GM13977 (cell line): ENCODE measurements around the gene UBE2A.

Experiments used
- DNase-seq: peaks from one replicate; pipeline ENCODE4 v3.0.0; 2012; ENCODE audit warnings: low spot score
- CTCF ChIP-seq: IDR thresholded peaks from 2 replicates; pipeline ENCODE4 v1.5.1; 2012; ENCODE audit warnings: mild to moderate bottlenecking, control low read depth; ENCODE audit not compliant: insufficient read depth; ENCODE audit errors: extremely low read depth, missing control alignments
- in situ Hi-C: fragments of 300-500 bp; cut with MboI; formaldehyde crosslinking; loops from one replicate; pipeline ENCODE4 v1.12.0; 2022; ENCODE audit warnings: low sequenced_read_pairs, low pct_unique_long_range_greater_than_20kb, mixed read lengths, inconsistent platforms; ENCODE audit not compliant: unreplicated experiment

Gene UBE2A

DNA sequence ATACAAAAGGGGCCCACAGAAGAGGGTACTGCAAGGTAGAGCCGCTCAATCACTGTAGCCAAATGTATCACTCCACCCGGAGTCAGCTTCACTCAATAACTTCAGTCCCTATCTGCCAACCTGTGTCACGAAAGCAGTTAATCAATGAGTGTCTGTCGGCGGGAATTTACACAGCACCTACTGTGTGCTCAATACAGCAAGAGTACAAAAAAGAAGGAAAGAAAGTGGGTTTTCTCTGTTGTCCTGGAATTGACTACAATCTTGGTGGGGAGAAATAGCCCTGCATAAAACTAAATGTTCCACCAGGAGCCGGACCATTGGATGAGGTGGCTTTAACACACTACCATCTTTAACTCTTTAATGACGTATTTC is 32.6 kb downstream of the UBE2A start:
- no peak for TF ChIP-seq CTCF
- no peak for DNase-seq
- in situ Hi-C loops, result no loop called here

DNA sequence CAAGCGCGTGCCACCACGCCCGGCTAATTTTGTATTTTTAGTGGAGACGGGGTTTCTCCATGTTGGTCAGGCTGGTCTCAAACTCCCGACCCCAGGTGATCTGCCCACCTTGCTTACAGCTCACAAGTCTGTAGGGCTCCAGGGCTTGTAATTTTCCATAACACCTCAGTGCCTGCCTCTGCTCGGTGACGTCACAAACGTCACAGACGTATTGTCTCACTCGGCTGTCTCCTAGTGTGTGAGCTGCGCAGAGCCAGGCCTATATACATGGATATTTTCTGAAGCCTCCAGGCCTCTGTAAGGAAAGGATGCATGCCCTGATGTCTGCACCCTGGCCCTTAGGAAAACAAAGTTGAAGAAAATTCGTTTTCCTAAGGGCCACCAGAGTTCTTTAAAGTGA is 40.4 kb downstream of the UBE2A start:
- DNase-seq, result no peak
- in situ Hi-C loops, result no loop called here
- no peak for TF ChIP-seq CTCF

DNA sequence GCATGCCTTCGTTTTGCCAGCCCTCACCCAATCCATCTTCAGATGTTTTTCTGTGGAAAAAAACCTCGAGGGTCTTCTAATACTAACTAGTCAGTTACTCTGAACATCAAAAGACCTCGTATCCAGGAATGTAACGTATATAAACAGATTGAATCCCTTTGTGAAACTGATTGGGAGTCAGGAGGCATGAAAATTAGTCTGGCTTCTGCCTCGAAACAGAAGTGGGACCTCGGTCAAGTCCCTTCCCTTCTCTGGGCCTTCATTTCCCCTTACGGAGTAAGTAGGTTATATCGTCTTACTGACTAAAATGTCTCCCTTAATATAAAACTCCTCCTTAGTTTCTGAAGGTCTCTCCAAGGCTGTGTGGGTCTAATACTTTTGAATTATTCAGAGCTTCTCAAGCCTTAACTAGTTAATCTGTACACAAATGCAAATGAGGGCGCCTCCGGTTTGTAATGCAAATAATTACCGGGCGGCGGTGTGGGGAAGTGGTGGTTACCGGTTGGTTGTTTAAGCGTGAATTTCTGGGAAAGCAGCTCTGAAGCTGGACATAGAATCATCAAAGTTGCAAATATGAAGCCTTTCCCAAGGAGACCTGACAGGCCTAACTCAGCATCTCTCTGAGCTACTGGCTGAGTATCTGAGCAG is 43.3 kb downstream of the UBE2A start:
- TF ChIP-seq CTCF, result no peak
- in situ Hi-C loops, result no loop called here
- DNase-seq, result peak; percentile 36

DNA sequence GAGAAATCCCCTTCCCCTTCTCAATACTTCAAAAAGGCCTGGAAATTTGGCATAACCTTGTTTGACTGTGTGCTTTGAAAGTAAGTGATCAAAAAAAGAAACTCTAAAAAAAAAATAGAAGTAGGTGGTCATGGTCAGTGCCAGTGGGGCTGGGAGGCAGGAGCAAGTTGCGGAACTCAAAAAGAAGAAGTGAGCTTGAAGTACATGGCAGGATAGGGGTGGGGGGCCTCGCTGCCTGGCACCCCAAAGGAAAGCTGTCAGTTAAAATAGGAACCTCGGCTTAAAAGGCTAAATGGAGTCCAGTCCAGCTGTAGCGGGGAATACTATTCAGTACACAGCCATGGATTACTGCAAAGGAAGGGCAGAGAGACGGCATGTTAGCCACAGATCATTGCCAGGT is 44.1 kb downstream of the UBE2A start:
- no peak for TF ChIP-seq CTCF
- in situ Hi-C loops, result no loop called here
- DNase-seq, result no peak

- DNase-seq, result no peak
- no peak for TF ChIP-seq CTCF
- in situ Hi-C loops, result no loop called here
These were observed 48.2 kb downstream of the UBE2A start for GRCh38 chrX:119622356-119623232.

DNA sequence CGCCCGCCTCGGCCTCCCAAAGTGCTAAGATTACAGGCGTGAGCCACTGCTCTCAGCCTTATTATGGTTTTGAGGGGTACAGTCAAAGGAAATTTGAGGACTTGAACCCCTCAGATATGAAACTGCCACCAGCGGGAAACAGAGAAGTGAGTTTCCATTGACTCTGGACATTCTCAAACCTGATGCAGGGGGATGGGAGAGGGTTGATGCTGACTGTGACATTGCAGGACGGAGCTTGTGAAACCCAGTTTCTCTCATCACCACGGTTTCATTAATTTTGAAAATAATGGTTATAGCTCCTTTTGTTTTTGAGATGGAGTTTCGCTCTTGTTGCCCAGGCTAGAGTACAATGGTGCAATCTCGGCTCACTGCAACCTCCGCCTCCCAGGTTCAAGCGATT is 50.1 kb downstream of the UBE2A start:
- DNase-seq, result no peak
- in situ Hi-C loops, result no loop called here
- no peak for TF ChIP-seq CTCF
